Sciatic nerve (tissue), 2 donors: ENCODE measurements around the gene SYNDIG1. TPM values are rescaled to one million over a fixed set of nuclear protein-coding genes. Genes with fewer than 3 reads are reported as not detected.
A peak's percentile ranks its signal among the peaks of the same experiment; 100 is the strongest.

ENCODE experiments used
- ATAC-seq: fragments of 200-7000 bp; cut with Tn5 transposase; one replicate; pipeline ENCODE4 v1.9.1; 2020; ENCODE audit warnings: mild to moderate bottlenecking, moderate library complexity
- DNase-seq: peaks from one replicate; pipeline ENCODE4 v3.0.0-alpha.2; 2020; ENCODE audit warnings: low spot score
- intact Hi-C: fragments of 100-400 bp; cut with DNase I; formaldehyde crosslinking; loops from one replicate; pipeline ENCODE4 v1.14.2; 2022
- total RNA-seq: library from RNA; stranded (reverse); fragmentation: NEBNext Ultra II Directional; extraction: Animal tissue kit (Norgen Biotek cat#: 25700); gene quantifications from one replicate; pipeline ENCODE4 v1.2.1, GENCODE V29; 2021
- donor health status: DM: no; HTN: no; CAD: no.
- donor health status: DM: no; HTN: no; CAD: no.

Gene SYNDIG1
- total RNA-seq, 1 donor from 2014 or later = 17.9 TPM

DNA sequence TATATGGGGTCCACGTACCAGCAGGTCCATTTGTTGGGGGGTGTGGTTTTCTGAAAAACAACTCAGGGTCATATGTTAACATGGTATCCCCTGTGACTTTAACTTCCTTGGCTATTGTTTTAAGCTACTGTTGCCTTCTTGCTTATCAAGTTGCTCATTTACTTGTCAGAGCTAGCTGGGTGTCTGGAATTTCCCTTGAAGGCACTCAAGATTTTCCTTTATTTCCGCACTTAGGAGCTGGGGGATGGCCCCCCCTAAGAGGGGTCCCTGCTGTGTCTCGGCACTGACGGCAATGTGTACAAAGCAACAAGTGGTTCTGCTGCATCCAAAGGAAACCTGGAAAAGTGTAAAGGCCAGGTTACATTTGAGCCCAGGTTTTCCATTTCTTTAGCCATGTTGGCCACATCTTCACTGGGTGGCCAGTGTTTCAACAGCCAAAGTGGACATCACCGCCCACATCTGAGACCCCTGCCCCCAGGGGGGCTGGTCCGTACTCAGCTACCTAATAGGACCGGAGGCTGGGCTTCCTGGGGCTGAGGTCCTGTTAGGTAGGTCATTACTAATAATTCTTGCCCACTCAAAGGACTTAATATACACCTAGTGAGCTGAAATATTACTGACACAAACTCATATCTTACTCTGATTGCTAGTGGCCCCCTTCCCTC is 24.8 kb upstream of the SYNDIG1 start:
- no peak for ATAC-seq
- intact Hi-C loops = no loop called here
- no peak for DNase-seq

DNA sequence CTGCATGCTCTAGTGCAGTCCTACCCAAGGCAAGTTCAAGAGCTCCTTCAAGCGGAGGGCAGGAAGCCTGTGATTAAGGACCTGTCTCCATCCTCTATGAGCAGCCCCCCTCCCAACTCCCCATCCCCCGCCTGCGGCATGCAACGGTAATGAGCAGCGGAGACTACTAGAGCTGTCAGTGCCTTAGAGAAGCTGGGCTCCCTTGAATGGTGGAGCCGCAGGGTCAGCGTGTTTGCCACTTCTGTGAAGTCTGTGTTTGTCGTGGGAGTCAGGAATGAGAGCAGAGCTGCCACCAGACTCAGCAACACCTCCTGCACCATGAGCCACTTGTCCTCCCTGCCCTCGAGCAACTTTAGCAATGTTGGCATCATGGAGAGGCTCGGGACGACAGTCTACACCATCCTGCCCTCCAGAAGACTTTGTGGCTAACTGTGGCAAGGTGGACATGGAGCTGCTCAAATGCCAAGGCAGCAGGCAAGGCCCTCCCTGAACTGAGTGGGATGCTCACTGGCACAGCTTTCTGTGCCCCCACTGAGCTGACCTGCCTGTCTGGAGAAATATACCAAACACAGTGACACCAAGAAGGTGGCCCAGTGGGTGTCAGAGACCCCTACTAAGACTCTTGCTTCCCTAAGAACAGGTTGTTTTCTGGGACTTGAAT is 23.8 kb upstream of the SYNDIG1 start:
- no peak for DNase-seq

DNA sequence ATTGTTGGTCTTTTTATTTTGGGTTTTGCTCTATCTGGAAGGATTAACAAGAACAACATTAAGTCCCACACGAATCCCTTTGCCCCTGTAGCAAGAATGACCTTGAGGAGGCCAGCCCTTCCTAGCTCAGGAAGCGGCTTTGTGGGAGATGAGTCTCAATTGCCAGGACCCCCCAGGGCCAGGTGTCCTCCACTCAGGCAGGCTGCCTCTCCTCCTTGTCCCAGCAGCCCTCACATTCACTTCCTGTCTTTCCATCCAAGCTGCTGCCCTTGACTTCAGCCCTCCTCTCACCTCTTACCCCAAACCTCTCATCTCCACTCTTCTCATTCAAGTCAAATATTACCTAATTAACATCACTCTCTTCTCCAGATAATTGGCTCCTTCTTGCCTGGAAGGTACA is 22.6 kb upstream of the SYNDIG1 start:
- intact Hi-C loops = no loop called here
- ATAC-seq = no peak
- DNase-seq = no peak

More for the DNA sequence above, 23.8 kb upstream of the SYNDIG1 start:
- ATAC-seq = no peak
- intact Hi-C loops = no loop called here

DNA sequence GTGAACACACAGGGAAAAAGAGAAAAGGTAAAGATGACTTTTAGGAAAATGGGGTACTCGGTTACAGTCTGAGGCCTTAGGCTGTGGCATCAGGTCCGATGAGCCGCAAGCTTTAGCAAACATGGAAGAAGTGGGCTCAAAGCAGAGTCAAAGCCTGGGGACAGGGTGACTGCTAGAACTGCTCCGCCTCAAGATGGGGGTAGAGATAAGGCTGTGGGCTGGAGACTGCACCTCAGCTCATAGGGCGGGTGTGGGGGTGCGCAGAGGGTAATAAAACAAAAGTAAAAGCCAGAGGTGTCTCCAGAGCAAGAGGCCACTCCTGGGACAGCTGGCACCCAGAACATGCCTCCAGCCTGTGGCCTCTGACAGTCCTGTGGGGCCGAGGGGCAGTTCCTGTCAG is 21.3 kb upstream of the SYNDIG1 start:
- DNase-seq = no peak
- no peak for ATAC-seq
- intact Hi-C loops = no loop called here

DNA sequence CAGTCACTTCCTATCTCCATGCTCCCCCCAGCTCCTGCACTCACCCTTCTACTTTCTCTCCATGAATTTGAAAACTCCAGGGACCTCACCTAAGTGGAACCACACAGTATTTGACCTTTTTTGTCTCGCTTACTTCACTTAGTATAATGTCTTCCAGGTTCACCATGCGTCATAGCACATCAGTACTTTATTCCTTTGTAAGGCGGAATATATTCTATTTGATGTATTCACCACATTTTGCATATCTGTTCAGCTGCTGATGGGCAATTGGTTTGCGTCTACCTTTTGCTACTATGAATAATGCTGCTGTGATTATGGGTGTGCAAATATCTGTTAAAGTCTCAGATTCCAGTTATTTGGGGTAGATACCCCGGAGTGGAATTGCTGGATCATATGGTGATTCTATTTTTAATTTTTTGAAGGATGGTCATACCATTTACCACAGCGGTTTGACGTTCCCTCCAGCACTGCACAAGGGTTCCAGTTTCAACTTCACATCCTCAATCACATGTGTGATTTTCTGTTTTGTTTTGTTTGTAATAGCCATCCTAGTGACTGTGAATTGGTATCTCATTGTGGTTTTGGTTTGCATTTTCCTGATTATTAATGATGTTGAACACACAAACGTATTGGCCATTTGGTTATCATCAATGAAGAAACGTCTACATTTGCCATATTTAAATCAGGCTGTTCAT is 20.3 kb upstream of the SYNDIG1 start:
- ATAC-seq = no peak
- DNase-seq = no peak
- intact Hi-C loops = no loop called here

DNA sequence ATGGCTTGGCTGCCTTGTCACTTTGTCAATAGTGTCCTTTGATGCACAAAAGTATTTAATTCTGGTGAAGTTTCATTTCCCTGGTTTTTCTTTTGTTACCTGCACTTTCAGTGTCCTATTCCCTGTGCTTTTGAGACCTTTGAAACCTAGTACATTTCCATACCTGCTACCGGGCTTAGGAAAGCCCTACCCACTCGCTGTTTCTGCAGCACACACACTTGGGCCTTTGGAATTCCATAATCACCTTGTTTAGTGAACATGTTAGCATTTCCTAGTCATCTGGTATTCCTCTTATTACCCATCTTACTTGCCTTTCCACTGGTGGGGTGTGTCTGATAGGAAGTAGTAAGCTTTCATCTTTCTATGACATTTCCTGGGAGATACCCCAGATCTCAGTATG is 19.3 kb upstream of the SYNDIG1 start:
- ATAC-seq = no peak
- intact Hi-C loops = no loop called here

DNA sequence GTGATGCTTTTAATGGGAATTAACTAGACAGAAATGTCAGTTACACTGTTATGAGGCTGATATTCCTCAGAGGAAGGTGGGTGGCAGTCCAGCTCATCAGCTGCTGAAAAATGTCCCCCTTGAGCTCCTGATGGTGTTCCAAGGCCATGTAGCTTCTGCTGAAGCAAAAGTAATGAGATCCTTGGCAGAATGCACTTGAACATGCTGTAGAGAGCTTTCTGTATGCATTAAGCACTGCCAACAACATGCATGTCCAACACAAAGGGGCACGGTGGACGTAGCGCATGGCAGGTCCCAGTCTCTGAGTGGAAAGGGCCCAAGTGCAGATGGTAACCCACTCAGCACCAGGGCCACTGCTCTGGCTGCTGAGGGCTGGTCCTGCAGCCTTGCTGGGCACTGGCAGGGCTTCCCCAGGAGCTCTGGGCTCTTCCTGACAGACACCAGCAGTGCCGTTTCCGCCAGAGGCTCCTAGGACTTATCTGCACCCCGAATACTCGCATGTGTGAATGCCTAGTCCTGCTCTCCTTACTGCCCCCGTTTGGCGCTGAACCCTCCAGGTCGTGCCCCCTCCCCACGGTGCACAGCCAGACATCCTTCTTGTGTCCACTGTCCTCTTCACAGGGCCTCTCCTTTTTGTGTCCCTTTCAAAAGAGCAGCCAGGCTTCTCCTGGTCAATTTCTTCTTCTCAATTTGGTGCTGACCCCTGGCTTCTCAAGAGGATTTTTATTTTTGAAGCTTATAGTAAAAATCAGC is 18.6 kb upstream of the SYNDIG1 start:
- intact Hi-C loops = no loop called here
- DNase-seq (no peak), ATAC-seq (no peak)

More for the DNA sequence above, 19.3 kb upstream of the SYNDIG1 start:
- DNase-seq = no peak

DNA sequence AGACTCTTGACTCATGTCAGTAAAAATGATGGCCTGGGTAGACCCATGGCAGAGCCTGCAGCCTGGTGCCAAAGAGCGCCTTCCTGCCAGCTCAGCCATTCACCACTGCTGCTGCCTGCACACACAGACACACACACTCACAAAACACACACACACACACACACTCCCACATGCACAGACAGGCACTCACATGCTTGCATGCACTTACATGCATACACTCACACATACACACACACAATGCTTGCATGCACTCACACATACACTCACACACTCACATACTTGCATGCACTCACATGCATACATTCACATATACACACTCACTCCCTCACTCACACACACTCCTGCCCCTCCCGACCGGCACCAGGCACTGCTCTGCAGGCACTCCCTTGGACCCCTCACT is 18.0 kb upstream of the SYNDIG1 start:
- no peak for DNase-seq
- no peak for ATAC-seq

DNA sequence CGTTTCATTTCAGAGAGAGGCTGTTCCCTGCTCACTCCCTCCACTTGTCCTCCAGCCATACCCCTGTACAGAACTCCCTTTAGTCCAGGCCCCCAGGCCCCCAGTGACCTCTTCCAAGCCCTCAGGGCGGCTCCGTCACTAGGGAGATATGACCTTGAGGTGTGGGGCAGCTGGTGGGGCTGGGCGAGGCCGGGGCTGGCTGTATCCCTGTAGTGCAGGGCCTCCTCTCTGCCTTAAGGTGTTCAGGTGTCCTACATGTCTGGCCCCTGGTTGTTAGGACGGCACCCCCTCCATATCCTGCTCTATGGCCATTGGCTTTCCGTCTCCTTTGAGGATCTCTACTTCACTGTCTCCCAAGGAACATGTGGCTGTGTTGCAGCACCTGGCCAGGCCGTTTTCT is 17.4 kb upstream of the SYNDIG1 start:
- intact Hi-C loops = no loop called here
- ATAC-seq (no peak), DNase-seq (no peak)

More for the DNA sequence above, 18.0 kb upstream of the SYNDIG1 start:
- intact Hi-C loops = no loop called here

DNA sequence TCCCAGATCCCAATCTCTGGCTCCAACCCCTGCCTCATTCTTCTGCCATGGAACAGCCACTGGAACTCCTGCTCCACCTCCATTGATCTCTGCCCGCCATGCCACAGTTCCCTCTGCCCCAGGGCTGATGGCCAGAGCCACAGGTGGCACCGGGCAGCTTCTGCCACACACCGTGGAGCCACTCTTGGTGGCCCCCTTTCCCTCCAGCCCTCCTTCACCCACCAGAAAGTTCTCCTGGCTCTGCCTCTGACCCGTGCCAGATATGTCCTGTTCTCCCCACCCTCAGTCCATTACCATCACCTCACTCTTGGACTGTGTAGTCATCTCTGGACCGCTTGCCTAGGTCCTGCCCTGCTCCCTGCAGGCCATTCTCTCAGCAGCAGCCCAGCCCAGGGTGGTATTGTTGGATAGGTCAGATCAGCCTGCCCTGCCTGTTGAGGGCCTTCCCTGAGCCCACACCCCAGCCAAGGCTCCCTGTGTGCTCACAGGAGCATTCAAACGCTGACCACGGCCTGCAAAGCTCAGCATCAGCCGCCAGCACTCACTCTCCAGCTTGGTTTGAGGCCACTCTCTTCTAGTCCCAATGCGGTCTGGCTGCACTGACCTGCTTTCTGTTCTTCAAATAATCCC is 16.8 kb upstream of the SYNDIG1 start:
- ATAC-seq = no peak
- no peak for DNase-seq
- intact Hi-C loops = no loop called here

DNA sequence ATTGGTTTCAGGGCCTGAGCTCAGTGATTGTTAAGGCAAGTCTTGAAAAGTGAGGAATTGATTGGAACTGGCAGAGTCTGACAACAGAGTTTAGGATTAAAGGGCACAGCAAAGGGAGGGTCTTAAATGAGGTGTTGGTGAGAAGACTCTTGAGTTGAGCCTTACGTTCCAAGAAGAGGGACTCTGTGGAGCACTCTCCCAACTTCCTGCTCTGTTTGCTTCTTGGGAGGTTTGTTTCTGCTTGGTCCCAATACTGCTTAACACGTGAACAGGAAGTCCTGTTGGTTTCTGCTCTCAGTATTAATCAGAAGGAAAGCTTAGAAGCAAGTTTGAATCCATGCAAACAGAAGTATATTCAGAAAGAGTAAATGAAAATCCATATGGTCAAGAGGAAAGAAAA is 15.6 kb upstream of the SYNDIG1 start:
- intact Hi-C loops = no loop called here
- no peak for DNase-seq

DNA sequence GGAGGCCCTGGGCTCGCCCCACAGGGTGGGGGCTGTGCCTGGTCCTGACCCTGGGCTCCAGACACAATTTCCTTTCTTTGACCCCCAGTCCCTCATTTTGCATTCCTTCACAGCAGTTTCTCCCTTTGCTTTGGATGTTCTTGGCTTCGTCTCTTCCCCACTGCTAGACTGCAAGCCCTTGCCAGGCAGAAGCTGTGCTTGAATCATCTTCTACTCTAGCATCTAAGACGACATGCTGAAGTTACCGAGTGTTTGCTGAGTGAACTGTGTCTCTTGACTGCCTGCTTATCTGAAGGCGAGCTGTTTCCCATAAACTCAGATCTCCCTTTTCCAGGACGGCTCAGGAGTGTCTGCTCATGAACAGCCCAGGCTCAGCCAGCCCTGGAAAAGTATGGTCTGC is 14.3 kb upstream of the SYNDIG1 start:
- intact Hi-C loops = no loop called here
- no peak for DNase-seq
- no peak for ATAC-seq

More for the DNA sequence above, 15.6 kb upstream of the SYNDIG1 start:
- no peak for ATAC-seq

DNA sequence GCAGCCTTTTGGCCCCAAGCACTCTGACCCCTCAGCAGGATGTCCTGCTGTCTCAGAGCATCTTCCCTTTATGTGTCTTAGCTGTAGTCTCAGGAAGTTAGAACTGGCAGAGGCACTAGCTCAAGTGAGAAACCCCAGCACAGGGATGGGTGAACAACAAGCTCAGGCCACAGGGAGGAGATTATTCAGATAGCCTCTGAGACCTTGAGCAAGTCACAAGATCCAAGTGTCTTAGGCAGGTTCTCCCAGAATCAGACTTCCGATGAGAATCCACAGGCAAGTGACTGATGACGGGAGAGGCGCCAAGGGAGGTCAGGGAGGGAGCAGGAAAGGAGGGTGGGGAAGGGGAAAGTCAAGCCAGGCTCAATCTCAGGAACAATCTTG is 13.0 kb upstream of the SYNDIG1 start:
- DNase-seq (no peak), ATAC-seq (no peak)
- intact Hi-C loops = no loop called here

DNA sequence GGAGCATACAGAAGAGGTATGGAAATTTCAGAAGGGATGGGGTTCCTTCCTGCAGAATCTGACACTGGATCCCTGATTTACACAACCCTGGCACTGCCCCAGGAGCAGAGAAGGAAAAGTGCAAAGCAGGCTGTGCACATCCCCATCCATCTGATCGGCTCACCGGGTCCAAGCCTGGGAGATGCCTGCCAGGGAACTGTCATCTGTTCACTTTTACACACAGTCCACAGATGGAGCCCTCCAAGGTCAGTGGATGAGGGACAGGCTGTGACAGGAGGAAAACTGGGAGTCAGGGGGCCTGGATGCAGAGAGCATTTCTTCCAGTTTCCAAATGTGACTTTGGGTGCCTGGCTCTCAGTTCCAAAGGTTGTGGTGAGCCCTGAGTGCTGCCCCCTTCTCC is 11.0 kb upstream of the SYNDIG1 start:
- intact Hi-C loops = no loop called here
- no peak for DNase-seq
- no peak for ATAC-seq

DNA sequence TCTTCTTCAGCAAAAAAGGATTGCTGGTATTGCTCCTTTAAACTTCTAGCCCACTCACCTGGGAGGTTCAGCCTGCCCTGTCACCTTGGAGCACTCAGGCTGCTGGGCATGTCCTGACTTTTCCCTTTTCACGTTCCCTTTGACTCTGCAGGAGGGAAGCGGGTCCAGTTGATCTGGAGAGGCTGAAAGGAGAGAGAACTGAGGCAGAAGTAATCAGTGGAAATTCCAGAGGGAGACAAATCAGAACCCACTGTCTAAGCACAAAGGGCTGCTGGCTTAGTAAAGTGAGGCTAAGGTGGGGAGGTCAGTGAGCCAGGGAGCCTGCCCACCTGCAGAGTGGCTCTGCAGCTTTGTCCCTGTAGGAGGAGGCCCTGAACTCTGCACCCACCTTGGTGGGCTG is 9.7 kb upstream of the SYNDIG1 start:
- ATAC-seq (no peak), DNase-seq (no peak)
- intact Hi-C loops = no loop called here

DNA sequence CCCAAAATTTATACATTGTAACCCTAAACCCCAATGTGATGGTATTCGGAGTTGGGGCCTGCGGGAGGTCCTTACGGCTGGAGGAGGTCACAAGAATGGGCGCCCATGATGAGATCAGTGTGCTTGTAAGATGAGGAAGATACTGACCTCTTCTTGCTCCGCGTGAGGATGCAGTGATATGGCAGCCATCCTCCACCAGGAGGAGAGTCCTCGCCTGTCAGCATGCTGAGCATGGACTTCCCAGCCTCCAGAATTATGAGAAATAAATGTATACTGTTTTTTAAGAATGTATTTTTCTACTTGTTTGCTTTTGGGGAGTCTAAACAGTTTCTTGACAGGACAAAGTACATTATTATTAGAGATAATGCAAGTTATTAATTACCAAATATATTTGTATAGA is 8.7 kb upstream of the SYNDIG1 start:
- no peak for DNase-seq
- intact Hi-C loops = no loop called here
- no peak for ATAC-seq

DNA sequence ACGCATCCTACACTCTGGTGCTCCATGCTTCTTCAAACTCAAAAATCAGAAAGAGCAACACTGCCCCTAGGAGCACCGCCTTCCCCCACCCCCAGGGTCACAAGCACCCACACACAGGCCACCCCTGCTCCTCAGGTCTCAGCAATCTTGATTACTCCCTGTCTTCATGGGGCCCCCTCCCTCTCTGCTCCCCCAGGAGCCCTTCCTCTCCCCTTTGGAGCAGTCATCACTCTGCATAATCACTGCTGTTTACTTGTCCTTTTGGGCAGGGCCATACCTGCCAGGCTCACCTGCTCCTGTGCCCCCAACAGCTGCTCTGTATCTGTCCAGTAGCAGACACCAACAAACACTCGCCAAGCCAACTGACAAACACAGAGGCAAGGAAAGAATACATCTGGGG is 7.6 kb upstream of the SYNDIG1 start:
- DNase-seq (no peak), ATAC-seq (no peak)
- intact Hi-C loops = no loop called here

DNA sequence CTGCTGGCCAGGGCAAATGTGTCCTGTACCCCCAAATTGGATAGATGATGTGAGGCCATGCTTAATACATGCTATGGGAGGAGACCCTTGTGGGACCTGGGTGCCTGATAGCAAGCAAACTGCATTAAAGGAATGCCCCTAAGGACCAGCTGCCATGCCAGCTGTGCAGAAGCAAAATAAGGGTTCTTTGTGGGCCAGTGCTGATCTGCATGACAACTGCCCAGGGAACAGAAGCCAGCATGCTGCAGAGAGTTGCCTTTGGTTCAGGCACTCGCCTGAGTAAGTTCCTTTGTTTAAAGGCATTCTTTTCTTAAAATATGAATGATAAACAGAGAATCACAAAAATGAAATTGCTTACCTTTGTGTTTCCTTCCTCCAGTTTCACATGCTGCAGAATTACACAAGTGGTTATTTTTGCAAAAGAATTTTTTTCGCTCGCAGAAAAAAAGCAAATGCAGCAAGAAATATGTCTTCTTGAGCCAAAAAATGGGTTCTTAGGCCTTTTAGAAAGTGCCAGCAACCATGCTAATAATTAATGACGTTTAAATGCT is 6.9 kb upstream of the SYNDIG1 start:
- intact Hi-C loops = no loop called here
- ATAC-seq (peak; percentile 42), DNase-seq (no peak)

DNA sequence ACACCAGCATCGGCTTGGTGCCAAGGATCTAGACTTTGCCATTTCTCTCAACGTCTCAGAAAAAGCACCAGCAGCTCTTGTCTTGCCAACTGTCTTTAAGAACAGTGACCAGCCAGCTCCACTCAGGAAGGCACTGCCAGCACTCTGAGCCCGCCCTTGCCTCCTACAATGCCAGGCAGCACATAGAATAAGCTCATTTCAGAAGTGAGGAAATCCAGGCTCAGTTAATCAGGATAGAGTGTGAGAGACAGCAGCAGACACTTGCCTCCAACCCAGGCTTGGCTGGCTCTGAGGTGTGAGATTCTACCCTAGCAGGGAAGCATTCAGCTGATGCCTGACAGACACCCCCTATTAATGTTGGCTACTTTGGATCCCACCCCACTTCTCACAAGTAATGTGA is 4.3 kb upstream of the SYNDIG1 start:
- no peak for DNase-seq
- no peak for ATAC-seq
- intact Hi-C loops = no loop called here
